Measurements from ENCODE around the gene KRT83. TPM values are rescaled to one million over a fixed set of nuclear protein-coding genes. Genes with fewer than 3 reads are reported as not detected.

Gene KRT83
- total RNA-seq = not detected

DNA sequence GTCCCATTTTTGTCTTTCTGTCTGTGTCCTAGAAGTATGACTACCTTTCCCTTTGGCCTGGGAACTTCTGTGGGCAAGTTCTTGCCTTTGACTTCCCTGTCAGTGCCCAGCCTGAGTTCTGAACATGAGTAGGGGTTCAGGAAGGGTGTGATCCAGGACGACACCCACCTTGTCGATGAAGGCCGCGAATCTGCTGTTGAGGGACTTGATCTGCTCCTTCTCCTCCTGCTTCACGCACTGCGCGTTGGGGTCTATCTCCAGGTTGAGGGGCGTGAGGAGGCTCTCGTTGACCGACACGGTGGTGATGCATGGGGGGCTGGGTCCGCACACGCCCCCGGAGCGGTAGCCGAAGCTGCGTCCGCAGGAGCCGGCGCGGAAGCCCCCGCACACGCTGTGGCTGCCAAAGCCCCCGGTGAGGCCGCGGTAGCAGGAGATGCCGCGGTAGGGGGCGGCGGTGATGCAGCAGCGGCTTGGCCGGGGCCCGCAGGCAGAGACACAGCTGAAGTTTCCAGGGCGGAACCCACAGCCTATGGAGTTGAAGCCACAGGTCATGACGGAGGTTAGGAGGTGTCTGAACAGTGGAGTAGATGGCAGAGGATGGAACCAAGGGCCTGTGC is at the start of gene KRT83:
Gene KRT83, minus strand, starts transcription at position 615 of the 617 bp plus-strand sequence. Its CDS starts 63 bp downstream, at position 552.
- ChIA-PET CTCF (interaction anchor here (1.1 kb wide), 1 partner anchor 40 kb away, joined by 3 read pairs; no protein-coding TSS in a partner anchor), POLR2A (no interaction called here)
- peaks cover 10% of the 10 kb centered on the region for H3K27me3 Mint-ChIP-seq
- intact Hi-C loops (cut with micrococcal nuclease) = no loop called here
- H3K4me3 Mint-ChIP-seq = no peak within 1 kb of the TSS
- no peaks in the 10 kb centered on the region for H3K4me1 Mint-ChIP-seq (ENCODE audit: low read depth)
- no peak for DNase-seq
- TF ChIP-seq, protein P1, sequence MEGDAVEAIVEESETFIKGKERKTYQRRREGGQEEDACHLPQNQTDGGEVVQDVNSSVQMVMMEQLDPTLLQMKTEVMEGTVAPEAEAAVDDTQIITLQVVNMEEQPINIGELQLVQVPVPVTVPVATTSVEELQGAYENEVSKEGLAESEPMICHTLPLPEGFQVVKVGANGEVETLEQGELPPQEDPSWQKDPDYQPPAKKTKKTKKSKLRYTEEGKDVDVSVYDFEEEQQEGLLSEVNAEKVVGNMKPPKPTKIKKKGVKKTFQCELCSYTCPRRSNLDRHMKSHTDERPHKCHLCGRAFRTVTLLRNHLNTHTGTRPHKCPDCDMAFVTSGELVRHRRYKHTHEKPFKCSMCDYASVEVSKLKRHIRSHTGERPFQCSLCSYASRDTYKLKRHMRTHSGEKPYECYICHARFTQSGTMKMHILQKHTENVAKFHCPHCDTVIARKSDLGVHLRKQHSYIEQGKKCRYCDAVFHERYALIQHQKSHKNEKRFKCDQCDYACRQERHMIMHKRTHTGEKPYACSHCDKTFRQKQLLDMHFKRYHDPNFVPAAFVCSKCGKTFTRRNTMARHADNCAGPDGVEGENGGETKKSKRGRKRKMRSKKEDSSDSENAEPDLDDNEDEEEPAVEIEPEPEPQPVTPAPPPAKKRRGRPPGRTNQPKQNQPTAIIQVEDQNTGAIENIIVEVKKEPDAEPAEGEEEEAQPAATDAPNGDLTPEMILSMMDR (IDR thresholded peaks at IDR 0.05) = no peak
- no peaks in the 10 kb centered on the region for H3K9me3 Mint-ChIP-seq
- H3K36me3 Mint-ChIP-seq (ENCODE audit: low read depth) = no peaks in the 10 kb centered on the region
- H3K27ac Mint-ChIP-seq = no peak within 1 kb of the TSS
- no peak for ATAC-seq

DNA sequence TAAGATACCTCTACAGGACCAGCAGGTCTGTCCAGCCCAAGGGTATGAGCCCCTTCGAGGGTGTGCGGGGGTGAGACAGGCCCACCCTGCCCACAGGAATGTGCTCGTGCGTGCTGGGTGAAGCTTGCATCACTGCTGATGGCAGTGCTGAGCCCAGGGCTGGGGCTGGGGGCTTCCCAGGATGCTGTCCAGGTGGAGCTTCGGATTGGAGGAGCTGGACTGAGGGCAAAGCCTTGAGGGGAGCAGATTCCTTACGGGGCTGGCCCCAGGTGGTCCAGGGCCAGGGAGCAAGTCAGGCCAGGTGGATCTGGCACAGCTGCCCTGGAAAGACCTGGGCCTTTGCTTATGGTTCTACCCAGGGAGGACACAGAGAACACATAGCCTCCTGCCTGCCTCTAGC is 48.6 kb upstream of the KRT83 start:
- intact Hi-C loops (cut with micrococcal nuclease) = loop anchor here (10.0 kb wide), 1 partner anchor 505 kb away; no protein-coding TSS in a partner anchor
- Mint-ChIP-seq H3K4me1 (ENCODE audit: low read depth) (no peaks in the 10 kb centered on the region), H3K4me3 (no peak overlapping the region), H3K27me3 (peaks cover 6% of the 10 kb centered on the region), H3K27ac (no peak overlapping the region), H3K36me3 (ENCODE audit: low read depth) (no peaks in the 10 kb centered on the region), H3K9me3 (peaks cover 3% of the 10 kb centered on the region)
- no peak for DNase-seq
- ATAC-seq = no peak
- ChIA-PET POLR2A (interaction anchor here (1.1 kb wide), 1 partner anchor 31 kb away, joined by 3 read pairs; no protein-coding TSS in a partner anchor), CTCF (interaction anchor here (1.1 to 1.7 kb wide), 2 partner anchors 510 to 611 kb away, joined by 3 to 8 read pairs; no protein-coding TSS in a partner anchor)
- TF ChIP-seq, protein P1 (IDR thresholded peaks at IDR 0.05) = no peak

DNA sequence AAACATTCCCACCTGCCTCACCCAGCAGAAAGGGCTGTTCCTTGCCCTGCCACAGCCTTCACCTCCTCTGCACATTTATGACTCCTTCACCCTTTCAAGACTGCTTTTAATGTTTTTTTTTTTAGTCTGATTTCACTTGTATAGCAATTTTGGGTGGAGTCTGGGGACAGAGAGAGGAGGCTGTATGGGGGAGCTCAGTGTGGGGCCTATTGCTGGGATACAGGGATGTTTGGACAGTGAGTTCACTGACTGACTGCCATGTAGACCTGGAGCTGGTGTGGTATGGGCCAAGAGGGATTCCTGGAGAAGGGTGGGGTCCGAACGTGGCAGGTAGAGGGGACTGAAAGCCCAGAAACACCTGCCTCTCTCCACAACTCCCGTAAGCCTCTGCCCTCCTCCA is 48.0 kb upstream of the KRT83 start:
- POLR2A ChIA-PET = no interaction called here
- no peak overlapping the region for H3K4me3 Mint-ChIP-seq
- CTCF ChIA-PET = interaction anchor here (0.9 to 1.0 kb wide), 3 partner anchors 41 to 511 kb away, joined by 3 read pairs; no protein-coding TSS in a partner anchor
- no peak for ATAC-seq
- no peaks in the 10 kb centered on the region for H3K36me3 Mint-ChIP-seq (ENCODE audit: low read depth)
- no peak overlapping the region for H3K27ac Mint-ChIP-seq
- H3K27me3 Mint-ChIP-seq = peaks cover 6% of the 10 kb centered on the region
- H3K9me3 Mint-ChIP-seq = peaks cover 3% of the 10 kb centered on the region
- TF ChIP-seq, protein P1 (IDR thresholded peaks at IDR 0.05) = no peak
- intact Hi-C loops (cut with micrococcal nuclease) = no loop called here
- DNase-seq = no peak
- no peaks in the 10 kb centered on the region for H3K4me1 Mint-ChIP-seq (ENCODE audit: low read depth)

DNA sequence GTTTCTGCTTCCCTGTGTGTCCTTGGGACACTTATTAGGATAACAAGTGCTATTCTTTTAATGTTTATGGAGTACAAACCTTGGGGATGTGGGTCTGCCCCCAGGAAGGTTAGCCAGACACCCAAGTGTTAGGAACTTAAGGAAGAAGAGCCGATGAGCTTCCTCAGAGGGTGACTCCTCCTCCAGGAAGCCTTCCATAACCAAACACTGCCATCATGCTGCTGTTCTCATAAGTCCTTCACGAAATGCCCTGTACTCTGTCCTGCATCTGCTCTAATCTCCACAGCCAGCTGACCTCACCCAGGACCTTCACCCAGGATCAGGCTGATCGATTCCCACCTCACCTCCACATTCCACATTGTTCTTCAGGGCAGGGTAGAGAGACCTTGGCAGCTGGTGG is 47.3 kb upstream of the KRT83 start:
- ATAC-seq = no peak
- CTCF ChIA-PET = interaction anchor here (0.9 to 1.0 kb wide), 3 partner anchors 41 to 512 kb away, joined by 3 read pairs; no protein-coding TSS in a partner anchor
- POLR2A ChIA-PET = no interaction called here
- Mint-ChIP-seq H3K27me3 (peaks cover 6% of the 10 kb centered on the region), H3K9me3 (no peaks in the 10 kb centered on the region), H3K4me3 (no peak overlapping the region), H3K36me3 (ENCODE audit: low read depth) (no peaks in the 10 kb centered on the region), H3K4me1 (ENCODE audit: low read depth) (no peaks in the 10 kb centered on the region), H3K27ac (no peak overlapping the region)
- no peak for DNase-seq
- intact Hi-C loops (cut with micrococcal nuclease) = no loop called here
- TF ChIP-seq, protein P1 (IDR thresholded peaks at IDR 0.05) = no peak

DNA sequence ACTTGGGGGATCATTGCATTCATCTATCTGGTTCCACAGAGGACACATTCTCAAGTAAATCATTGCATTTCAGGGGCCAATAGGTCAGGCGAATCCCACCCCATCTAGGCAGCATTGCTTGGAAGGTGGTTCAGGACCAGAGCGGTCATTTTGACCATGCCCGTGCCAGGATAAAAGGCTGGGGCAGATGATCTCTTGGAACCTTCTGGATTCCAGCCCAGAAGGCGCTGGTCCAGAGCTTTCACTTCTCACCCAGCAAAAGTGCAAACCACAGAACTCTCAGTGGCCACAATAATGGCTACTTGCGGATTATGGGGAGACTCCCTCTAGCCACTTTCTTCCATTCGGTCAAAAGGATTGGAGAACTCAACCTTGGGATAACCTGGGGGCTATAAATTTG is 46.7 kb upstream of the KRT83 start:
- intact Hi-C loops (cut with micrococcal nuclease) = no loop called here
- Mint-ChIP-seq H3K4me1 (ENCODE audit: low read depth) (no peaks in the 10 kb centered on the region), H3K4me3 (no peak overlapping the region), H3K27ac (no peak overlapping the region), H3K36me3 (ENCODE audit: low read depth) (no peaks in the 10 kb centered on the region), H3K9me3 (no peaks in the 10 kb centered on the region), H3K27me3 (peaks cover 6% of the 10 kb centered on the region)
- DNase-seq (no peak), ATAC-seq (no peak)
- POLR2A ChIA-PET = interaction anchor here (1.4 kb wide), 1 partner anchor 9 kb away, joined by 3 read pairs; no protein-coding TSS in a partner anchor
- TF ChIP-seq, protein P1 (IDR thresholded peaks at IDR 0.05) = no peak
- CTCF ChIA-PET = interaction anchor here (1.2 kb wide), 1 partner anchor 89 kb away, joined by 3 read pairs; no protein-coding TSS in a partner anchor

Measured in activated CD8-positive, alpha-beta T cell treated with anti-CD3 and anti-CD28 coated beads for 36 hours (primary cell).